ENCODE data around the gene SAMD4A. TPM values are rescaled to one million over a fixed set of nuclear protein-coding genes. Genes with fewer than 3 reads are reported as not detected.

Gene SAMD4A
- total RNA-seq, 1 experiment from 2014 or later: 9.6 TPM

GRCh38 chr14:54743382-54743781 lies 176.5 kb downstream of the SAMD4A start:
- no peak for DNase-seq
- no peak overlapping the region for H3T11ph ChIP-seq (ENCODE audit: low read length)
- H3K14ac ChIP-seq (ENCODE audit: insufficient read depth, low read length): no peak overlapping the region
- H3K27me3 Mint-ChIP-seq (ENCODE audit: low read depth): no peaks in the 10 kb centered on the region
- H3K23me2 ChIP-seq (ENCODE audit: insufficient read length, low read depth, low read length, poor library complexity, severe bottlenecking): no peaks in the 10 kb centered on the region
- no peak overlapping the region for H2BK12ac ChIP-seq (ENCODE audit: insufficient read length, low read depth, low read length)
- TF ChIP-seq, protein P1, sequence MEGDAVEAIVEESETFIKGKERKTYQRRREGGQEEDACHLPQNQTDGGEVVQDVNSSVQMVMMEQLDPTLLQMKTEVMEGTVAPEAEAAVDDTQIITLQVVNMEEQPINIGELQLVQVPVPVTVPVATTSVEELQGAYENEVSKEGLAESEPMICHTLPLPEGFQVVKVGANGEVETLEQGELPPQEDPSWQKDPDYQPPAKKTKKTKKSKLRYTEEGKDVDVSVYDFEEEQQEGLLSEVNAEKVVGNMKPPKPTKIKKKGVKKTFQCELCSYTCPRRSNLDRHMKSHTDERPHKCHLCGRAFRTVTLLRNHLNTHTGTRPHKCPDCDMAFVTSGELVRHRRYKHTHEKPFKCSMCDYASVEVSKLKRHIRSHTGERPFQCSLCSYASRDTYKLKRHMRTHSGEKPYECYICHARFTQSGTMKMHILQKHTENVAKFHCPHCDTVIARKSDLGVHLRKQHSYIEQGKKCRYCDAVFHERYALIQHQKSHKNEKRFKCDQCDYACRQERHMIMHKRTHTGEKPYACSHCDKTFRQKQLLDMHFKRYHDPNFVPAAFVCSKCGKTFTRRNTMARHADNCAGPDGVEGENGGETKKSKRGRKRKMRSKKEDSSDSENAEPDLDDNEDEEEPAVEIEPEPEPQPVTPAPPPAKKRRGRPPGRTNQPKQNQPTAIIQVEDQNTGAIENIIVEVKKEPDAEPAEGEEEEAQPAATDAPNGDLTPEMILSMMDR (conservative IDR thresholded peaks at IDR 0.05): no peak
- H4K8ac ChIP-seq (replicated peaks; ENCODE audit: insufficient read length, low read depth, low read length): no peak overlapping the region
- no peak overlapping the region for H3K27ac Mint-ChIP-seq
- H3K79me1 ChIP-seq (ENCODE audit: insufficient read depth, low read depth, low read length, poor library complexity, severe bottlenecking): no peaks in the 10 kb centered on the region
- H3K23ac ChIP-seq (ENCODE audit: insufficient read length, low read depth, low read length): no peak overlapping the region
- H3K9me3 Mint-ChIP-seq: no peaks in the 10 kb centered on the region
- no peaks in the 10 kb centered on the region for H3K4me1 ChIP-seq (ENCODE audit: insufficient read depth, low read length)
- no peak overlapping the region for H3K4me2 ChIP-seq (ENCODE audit: insufficient read depth, insufficient read length, low read length)
- H3K79me2 ChIP-seq (ENCODE audit: insufficient read depth, low read length): no peaks in the 10 kb centered on the region
- H3K4me3 Mint-ChIP-seq: no peak overlapping the region
- H3K9me3 ChIP-seq (ENCODE audit: control insufficient read depth, low read depth, low read length): no peaks in the 10 kb centered on the region
- H2BK120ac ChIP-seq (ENCODE audit: low read depth, low read length, poor library complexity, severe bottlenecking): no peak overlapping the region
- H2BK15ac ChIP-seq (ENCODE audit: low read depth, low read length): no peak overlapping the region
- H3K4ac ChIP-seq (ENCODE audit: low read depth, low read length): no peak overlapping the region
- no peak overlapping the region for H3K27ac ChIP-seq (ENCODE audit: insufficient read length, low read depth, low read length)
- no peak overlapping the region for H2AFZ ChIP-seq (ENCODE audit: low read length)
- H3K56ac ChIP-seq (ENCODE audit: insufficient read length, low read depth, low read length): no peak overlapping the region
- no peak overlapping the region for H4K5ac ChIP-seq (ENCODE audit: insufficient read length, low read depth, low read length)
- no peaks in the 10 kb centered on the region for H3K27me3 ChIP-seq (ENCODE audit: insufficient read depth, low read length)
- H3K18ac ChIP-seq (ENCODE audit: insufficient read length, low read depth, low read length): no peak overlapping the region
- no peak overlapping the region for H4K91ac ChIP-seq (ENCODE audit: insufficient read length, low read depth, low read length)
- no CpG with 5 or more reads among the region's 5 CpGs for WGBS (ENCODE audit: extremely low coverage, insufficient read length, low lambda C conversion rate)
- no peak overlapping the region for H2AK5ac ChIP-seq (ENCODE audit: insufficient read length, low read length)
- no peak overlapping the region for H2BK20ac ChIP-seq (ENCODE audit: low read depth, low read length, poor library complexity, severe bottlenecking)
- H3K36me3 Mint-ChIP-seq (ENCODE audit: insufficient read depth in 1 of 3, low read depth in 3 of 3): no peaks in the 10 kb centered on the region; a peak in 1 of 7 replicates
- no peak overlapping the region for H3K9ac ChIP-seq (ENCODE audit: extremely low read depth, insufficient read length, low read length)
- H2BK5ac ChIP-seq (ENCODE audit: insufficient read length, low read length): no peak overlapping the region
- H3K4me1 Mint-ChIP-seq: peaks cover under 1 to 3% of the 10 kb centered on the region in 2 experiments; a peak in 2 of 4 replicates
- no peaks in the 10 kb centered on the region for H4K20me1 ChIP-seq (ENCODE audit: control insufficient read depth, insufficient read depth, insufficient read length)
